Testis (tissue), 2 donors: ENCODE measurements around the gene INTS13.

ENCODE experiments used
- POLR2A ChIP-seq: fragments of 450-650 bp; IDR thresholded peaks from one replicate; pipeline ENCODE4 v1.6.1; 2017; ENCODE audit warnings: antibody characterized with exemption, mild to moderate bottlenecking, moderate library complexity
- TF ChIP-seq, protein P1 (sequence below), 3 experiments: fragments of 450-650 bp in 2 of 3; fragments of 200-600 bp in 1 of 3; sonication (generic) in 1 of 3; IDR thresholded peaks; one replicate each; pipeline ENCODE4 v1.5.1; 2016 to 2019; ENCODE audit warnings: antibody characterized with exemption in 3 of 3, mild to moderate bottlenecking in 2 of 3, moderate library complexity in 1 of 3

DNA sequence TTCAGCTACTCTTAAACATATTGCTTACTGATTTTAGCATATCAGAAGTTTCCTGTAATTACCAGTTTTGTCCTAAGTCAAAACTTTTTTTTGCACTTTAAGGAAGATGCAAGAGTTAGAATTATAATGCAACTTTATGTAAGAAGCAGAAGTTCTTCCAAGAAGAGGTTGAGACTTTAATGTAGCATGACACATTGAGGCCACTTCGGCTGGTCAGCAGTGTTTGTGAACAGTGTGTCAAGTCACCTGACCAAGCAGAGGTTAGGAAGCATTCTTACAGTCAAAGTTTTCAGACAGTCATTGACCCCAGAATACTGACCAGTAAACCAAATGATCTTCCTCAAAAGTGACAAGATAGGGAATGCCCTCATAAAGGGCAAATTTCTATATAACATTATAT, 15.7 kb upstream of the INTS13 start:
- TF ChIP-seq, protein P1, sequence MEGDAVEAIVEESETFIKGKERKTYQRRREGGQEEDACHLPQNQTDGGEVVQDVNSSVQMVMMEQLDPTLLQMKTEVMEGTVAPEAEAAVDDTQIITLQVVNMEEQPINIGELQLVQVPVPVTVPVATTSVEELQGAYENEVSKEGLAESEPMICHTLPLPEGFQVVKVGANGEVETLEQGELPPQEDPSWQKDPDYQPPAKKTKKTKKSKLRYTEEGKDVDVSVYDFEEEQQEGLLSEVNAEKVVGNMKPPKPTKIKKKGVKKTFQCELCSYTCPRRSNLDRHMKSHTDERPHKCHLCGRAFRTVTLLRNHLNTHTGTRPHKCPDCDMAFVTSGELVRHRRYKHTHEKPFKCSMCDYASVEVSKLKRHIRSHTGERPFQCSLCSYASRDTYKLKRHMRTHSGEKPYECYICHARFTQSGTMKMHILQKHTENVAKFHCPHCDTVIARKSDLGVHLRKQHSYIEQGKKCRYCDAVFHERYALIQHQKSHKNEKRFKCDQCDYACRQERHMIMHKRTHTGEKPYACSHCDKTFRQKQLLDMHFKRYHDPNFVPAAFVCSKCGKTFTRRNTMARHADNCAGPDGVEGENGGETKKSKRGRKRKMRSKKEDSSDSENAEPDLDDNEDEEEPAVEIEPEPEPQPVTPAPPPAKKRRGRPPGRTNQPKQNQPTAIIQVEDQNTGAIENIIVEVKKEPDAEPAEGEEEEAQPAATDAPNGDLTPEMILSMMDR (IDR thresholded peaks at IDR 0.05): no peak
- no peak for TF ChIP-seq POLR2A
